Measurements from ENCODE around the gene HBB. TPM values are rescaled to one million over a fixed set of nuclear protein-coding genes. Genes with fewer than 3 reads are reported as not detected.

HBB gene
- total RNA-seq, 1 experiment from 2014 or later = not detected

DNA sequence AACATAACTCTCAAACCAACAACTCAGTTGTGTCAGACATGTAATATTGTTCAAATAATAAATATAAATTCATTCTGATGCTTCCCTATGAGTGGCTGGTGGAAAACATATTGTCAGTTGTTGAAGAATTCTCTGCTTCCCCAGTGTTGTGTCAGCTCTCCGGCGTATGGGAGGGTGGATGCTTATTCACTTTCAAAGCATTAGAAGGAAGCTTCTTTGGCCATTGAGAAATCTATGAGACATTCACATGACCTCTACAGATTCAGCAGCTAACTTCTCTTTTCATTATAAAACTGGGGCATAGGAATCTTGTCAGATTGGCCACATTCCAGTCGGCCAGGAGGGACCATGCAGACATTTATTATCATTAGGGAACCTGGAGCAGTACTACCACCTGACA lies 29.3 kb downstream of the HBB start:
- Histone ChIP-seq H2BK20ac (ENCODE audit: low read depth, low read length, poor library complexity, severe bottlenecking) (no peak overlapping the region), H4K8ac (replicated peaks; ENCODE audit: insufficient read length, low read depth, low read length) (no peak overlapping the region), H2BK12ac (ENCODE audit: insufficient read length, low read depth, low read length) (no peak overlapping the region), H3T11ph (ENCODE audit: low read length) (no peak overlapping the region), H3K56ac (ENCODE audit: insufficient read length, low read depth, low read length) (no peak overlapping the region), H3K79me1 (ENCODE audit: insufficient read depth, low read depth, low read length, poor library complexity, severe bottlenecking) (no peaks in the 10 kb centered on the region), H2AK5ac (ENCODE audit: insufficient read length, low read length) (no peak overlapping the region), H3K18ac (ENCODE audit: insufficient read length, low read depth, low read length) (no peak overlapping the region), H4K20me1 (ENCODE audit: control insufficient read depth, insufficient read depth, insufficient read length) (no peaks in the 10 kb centered on the region), H3K4me1 (ENCODE audit: insufficient read depth, low read length) (no peaks in the 10 kb centered on the region), H3K79me2 (ENCODE audit: insufficient read depth, low read length) (no peaks in the 10 kb centered on the region), H2BK15ac (ENCODE audit: low read depth, low read length) (no peak overlapping the region), H2AFZ (ENCODE audit: low read length) (no peak overlapping the region), H3K23me2 (ENCODE audit: insufficient read length, low read depth, low read length, poor library complexity, severe bottlenecking) (no peaks in the 10 kb centered on the region), H3K4me2 (ENCODE audit: insufficient read depth, insufficient read length, low read length) (no peak overlapping the region), H2BK120ac (ENCODE audit: low read depth, low read length, poor library complexity, severe bottlenecking) (no peak overlapping the region), H3K27me3 (ENCODE audit: insufficient read depth, low read length) (no peaks in the 10 kb centered on the region), H3K27ac (ENCODE audit: insufficient read length, low read depth, low read length) (no peak overlapping the region), H4K5ac (ENCODE audit: insufficient read length, low read depth, low read length) (no peak overlapping the region), H4K91ac (ENCODE audit: insufficient read length, low read depth, low read length) (no peak overlapping the region), H3K14ac (ENCODE audit: insufficient read depth, low read length) (no peak overlapping the region), H3K4ac (ENCODE audit: low read depth, low read length) (no peak overlapping the region), H3K9me3 (ENCODE audit: control insufficient read depth, low read depth, low read length) (no peaks in the 10 kb centered on the region), H3K23ac (ENCODE audit: insufficient read length, low read depth, low read length) (no peak overlapping the region), H3K9ac (ENCODE audit: extremely low read depth, insufficient read length, low read length) (no peak overlapping the region), H2BK5ac (ENCODE audit: insufficient read length, low read length) (no peak overlapping the region)
- Mint-ChIP-seq H3K27ac (no peak overlapping the region), H3K36me3 (ENCODE audit: insufficient read depth in 1 of 3, low read depth in 3 of 3) (no peaks in the 10 kb centered on the region; a peak in 1 of 7 replicates), H3K9me3 (peaks cover 5 to 7% of the 10 kb centered on the region in 2 experiments; a peak in 3 of 5 replicates), H3K4me1 (peaks cover 0 to 3% of the 10 kb centered on the region in 2 experiments; a peak in 3 of 4 replicates), H3K4me3 (no peak overlapping the region), H3K27me3 (ENCODE audit: low read depth) (no peaks in the 10 kb centered on the region)
- no peak for TF ChIP-seq CTCF (conservative IDR thresholded peaks at IDR 0.05)
- no CpG with 5 or more reads among the region's 3 CpGs for WGBS (ENCODE audit: extremely low coverage, insufficient read length, low lambda C conversion rate)
- no peak for DNase-seq

Data from H9 (cell line).